ENCODE results near the gene SWSAP1.

The SWSAP1 gene

DNA sequence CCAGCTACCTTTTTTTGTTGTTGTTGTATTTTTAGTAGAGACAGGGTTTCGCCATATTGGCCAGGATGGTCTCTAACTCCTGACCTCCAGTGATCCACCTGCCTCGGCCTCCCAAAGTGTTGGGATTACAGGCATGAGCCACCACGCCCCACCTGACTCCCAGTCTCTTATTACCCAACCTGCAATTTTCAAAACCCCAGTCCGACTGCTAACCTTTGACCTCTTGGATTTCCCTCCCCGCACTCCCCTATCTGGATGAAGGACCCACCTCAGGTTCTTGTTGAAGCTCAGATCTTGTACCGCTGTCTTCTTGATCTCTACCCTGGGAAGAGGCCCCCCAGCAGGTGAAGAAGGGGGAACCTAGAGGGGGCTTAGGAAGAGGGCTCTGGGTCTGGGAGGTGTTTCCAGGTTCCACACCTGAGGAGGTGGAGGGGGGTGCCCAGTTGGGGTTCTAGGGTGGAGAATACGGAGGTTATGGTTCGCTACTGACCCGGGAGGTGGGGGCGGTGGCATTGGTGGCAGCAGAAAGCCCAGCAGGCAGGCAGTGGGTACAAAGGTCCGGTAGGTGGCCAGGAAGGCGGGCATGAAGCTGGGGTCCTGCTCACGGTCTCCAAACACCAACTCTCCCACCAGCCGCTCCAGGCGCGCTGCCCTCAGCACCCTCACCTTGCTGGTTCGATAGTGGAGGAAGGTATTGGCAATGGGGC, 42.0 kb downstream of the SWSAP1 start:
- no peak for ATAC-seq

DNA sequence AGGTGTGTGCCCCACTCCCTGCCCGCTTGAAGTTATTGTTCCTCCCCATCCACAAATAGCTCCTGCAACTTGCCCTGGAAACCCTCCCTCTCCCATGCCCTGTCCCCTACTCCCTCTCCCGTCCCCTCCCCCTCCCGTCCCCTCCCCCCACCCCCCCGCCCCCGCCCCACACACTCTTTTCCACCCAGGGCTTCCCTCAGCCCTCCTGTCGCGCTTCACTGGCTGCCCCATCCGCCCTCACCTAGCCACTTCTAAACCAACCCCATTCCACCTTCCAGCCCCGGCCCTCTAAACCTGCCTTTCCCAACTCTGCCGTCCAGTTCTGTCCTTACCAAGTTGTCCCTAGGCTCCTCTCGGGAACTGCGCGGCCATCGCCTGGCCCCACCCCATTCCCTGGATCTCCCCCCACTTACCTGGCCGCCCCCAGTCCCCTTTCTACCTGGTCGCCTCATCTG, 43.7 kb downstream of the SWSAP1 start:
- ATAC-seq = no peak

DNA sequence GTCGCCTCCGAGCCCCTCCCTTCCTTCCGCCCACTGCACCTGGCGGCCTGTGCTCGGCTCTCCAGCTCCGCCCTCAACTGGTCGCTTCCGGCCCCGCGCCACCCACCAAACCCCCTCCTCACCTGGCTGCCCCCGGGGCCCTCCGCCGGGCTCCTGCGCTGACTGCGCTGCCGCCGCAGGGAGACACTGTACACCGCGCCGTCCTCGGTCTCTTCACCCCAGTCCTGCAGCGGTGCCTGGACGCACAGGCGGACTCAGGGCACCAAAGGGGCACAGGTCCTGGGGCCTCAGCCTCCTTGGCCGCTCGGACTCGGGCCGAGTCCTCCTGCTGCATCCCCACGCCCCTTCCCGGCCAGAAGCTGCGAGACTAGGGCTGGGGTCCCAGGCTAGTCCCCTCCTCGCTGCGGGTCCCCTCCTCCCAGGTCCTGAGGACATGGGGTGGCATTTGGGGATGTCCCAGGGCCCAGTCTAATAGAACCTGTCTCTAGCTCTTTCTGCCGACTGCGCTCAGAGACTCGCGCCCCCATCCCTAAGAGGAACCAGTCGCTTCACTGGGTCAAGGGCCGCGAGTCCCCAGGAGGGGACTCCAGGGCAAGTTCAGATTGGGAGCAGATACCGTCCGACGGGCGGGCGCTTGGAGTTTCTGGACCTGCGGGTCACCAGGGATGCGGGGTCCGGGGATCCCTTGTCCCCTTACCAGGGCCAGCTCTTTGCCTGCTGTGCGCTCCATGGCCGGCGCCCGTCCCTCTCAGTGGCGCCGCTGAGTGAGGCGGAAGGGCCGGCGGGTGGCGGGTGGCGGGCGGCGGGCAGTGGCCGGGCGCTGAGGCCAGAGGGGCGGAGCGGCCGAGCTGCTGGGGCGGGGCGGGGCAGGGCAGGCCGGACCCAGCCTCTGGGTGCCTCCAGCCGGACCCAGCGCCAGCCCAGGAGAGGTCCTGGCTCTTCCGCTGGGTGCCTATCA, 44.4 kb downstream of the SWSAP1 start, which contains the start of gene RGL3:
Gene RGL3 (minus strand): TSS at position 766 of the 958 bp plus-strand sequence. CDS start 36 bp downstream, at position 730.
- no peak for ATAC-seq

DNA sequence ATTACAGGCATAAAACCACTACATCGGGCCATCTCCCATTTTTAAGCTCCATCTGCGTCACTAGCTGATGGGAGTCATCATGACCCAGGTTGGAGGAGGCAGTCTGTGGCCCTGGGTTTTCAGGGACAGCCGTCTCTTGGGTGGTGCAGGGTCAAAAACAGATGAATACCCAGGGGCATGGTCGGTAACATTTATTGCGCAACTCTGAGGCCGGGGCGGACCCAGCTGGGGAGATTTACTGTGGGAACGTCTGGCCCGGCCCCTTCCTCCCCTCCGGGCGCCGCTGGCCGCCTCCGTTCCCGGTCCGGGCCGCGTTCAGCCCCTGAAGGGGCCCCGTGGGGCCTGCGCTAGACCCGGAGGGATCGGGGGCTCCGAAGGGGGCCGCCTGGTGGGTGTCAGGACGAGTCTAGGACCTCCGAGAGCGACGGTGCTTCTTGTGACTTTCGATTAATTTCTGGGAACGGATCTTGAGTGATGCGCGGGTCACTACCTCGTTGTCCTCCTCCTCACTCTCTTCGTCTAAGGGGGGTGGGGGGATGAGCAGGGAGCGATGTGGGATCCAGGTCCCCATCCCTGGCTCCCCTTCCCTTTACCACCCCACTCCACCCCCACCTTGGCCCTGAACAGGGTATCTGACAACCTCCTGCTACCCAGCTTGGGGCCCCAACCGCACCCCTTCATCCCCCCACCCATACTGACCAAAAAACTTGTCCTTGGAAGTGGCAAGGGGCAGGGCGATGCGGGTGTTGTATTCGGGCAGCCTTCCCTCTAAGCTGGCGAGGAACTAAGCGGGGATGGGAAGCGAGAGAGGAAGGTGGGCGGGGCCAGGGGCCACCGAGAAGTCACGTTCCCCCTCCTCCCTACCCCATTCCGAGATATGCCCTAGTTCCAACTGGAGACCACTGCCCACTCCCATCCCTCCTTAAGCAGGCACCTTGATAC, 46.2 kb downstream of the SWSAP1 start:
- ATAC-seq = no peak

DNA sequence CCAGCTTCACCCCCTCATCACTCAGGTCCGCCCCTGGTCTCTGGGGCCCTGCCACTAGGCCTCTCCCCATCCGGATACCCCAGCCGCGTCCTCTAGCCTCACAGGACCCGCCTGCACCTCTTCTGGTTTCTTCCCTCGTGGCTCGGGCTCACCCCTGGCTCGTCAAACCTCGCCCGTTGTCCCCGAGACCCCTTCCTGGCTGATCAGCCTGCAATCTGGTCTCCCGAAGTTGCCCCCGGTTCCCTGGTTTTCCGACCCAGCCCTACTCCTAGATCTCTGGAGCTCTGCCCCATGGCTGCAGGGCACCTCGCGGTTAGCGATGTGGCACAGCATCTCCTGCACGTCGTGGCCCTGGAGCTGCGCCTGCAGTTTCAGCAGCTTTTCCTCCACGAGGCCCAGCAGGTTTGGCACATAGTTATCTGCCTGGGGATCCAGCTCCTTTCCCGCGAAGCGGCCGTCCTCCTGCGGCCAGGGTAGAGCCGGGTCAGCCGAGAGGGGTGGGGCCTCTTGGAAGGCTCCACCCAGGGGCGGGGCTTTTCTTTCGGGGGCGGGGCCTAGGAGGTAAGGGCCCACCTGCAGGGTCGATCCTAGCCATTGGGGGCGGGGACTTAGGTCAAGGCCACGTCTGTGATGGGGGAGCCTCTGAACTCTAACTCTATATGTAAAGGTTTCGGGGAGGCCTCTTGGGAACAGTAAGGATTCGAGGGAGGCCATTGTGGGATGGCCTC, 47.1 kb downstream of the SWSAP1 start:
- ATAC-seq = peak; percentile 45 to 46

DNA sequence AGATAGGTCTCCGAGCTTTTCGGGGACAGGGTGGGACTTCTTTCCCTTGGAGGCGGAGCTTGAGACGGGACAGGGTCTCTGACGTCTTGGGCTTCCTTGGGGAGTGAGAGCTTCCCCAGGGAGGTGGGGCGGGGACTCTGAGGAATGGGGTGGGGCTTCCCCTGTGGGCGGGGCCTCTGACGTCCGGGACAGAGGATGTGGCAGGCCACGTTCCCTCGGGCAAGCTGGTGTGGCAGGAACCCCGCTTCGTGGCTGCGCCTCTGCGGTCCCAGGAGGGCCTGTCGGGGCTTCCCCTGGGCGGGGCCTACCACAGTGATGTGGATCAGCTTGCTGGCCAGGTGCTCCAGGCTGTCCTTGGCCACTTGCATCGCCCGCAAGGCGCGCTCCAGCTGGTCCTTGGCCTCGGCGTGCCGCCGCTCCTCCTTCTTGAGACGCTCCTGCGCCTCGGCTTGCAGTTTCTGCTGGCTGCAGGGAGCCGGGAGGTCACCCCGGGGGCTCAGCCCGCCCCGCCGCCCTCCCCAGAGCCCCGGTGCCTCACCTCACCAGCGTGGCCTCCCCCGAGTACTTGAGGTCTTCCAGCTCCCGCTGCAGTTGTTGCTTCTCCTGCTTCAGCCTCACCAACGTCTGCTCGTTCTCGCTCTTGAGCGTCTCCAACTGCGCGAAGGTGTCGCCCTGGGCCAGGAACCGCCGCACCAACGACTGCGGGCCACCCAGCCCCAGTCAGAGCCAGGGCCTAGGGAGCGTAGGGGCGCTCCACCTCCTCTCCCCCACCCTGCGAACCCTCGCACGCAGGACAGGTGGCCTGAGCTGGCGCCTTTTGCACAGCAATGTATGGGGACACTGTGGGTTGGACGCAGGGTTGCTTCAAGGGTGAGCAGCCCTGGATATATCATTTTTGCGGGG, 47.9 kb downstream of the SWSAP1 start:
- peak; percentile 65 to 72 for ATAC-seq

DNA sequence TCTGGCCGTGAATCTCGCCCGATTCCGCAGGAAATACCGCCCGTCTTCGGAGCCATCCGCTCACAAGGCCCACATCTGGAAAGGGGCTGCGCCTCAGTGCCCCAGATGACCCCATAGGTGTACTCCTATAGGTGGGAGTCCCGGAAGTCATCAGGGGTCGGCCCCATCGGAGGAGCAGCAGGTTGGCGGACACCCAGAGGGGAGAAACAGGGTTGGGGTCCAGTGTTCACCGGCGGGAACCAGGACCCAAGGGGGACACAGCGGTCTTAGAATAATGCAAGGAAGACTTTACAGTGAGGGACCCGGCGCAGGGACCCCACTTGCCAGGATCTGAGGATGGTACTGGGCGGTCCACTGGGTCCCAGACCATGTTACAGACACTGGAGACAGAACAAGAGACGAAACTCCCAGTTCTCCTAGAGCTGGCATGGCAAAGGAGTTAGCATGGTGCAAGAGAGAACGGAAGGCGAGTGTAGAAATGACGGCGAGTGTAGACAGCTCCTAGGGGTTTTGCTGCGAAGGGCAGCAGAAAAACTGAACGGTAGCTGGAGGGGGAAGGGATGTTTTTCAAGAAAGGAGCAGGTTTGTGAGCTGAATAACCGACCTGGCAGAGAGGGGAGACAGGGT, 48.8 kb downstream of the SWSAP1 start:
- no peak for ATAC-seq

DNA sequence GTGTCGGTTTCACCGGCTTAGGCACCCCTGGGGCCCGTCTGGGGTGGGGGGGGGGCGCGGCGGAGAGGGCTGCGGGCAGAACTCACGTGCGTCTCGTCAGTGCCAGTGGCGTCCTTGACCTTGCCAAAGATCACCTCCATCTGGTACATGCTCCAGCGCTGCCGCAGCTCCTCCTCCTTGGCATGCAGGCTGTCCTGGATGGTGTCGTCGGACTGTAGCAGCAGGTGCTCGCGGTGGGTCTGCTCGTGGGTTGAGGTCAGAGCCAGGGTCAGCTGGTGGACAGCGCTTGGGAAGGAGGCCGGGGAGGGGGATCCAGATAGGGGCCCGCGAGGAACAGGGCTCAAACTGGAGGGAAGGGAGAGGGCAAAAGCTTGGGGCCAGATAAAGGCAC, 49.3 kb downstream of the SWSAP1 start:
- no peak for ATAC-seq
